IMR-90 (cell line): ENCODE results near the gene BRMS1. TPM values are rescaled to one million over a fixed set of nuclear protein-coding genes. Genes with fewer than 3 reads are reported as not detected.

Source experiments
- ATAC-seq: fragments of 200-7000 bp; cut with Tn5 transposase; 2 replicates; pipeline ENCODE4 v1.9.1; 2020; ENCODE audit warnings: low read depth, mild to moderate bottlenecking, moderate library complexity
- BruUV-seq: library from RNA; stranded (reverse); fragments of 400-500 nt; replicated peaks from 2 replicates; lab custom pipeline; 2021; lab: Mats Ljungman, UMichigan
- CTCF ChIA-PET: fragments of 300-600 bp; formaldehyde crosslinking; extraction: SDS; loops from one replicate; lab custom pipeline; 2021; ENCODE audit warnings: antibody characterized with exemption; lab: Yijun Ruan, JAX
- POLR2A ChIA-PET: fragments of 300-600 bp; sonication (Branson Sonifier 250); formaldehyde crosslinking; loops from one replicate; lab custom pipeline; 2022; ENCODE audit warnings: antibody characterized with exemption; ENCODE audit not compliant: unreplicated experiment; lab: Charles Lee
- DNase-seq: peaks from one replicate; pipeline ENCODE4 v3.0.0; 2013
- H2AFZ ChIP-seq: replicated peaks from 2 replicates; pipeline ENCODE3; 2013; ENCODE audit warnings: low read length, mild to moderate bottlenecking; ENCODE audit not compliant: poor library complexity
- H2AK5ac ChIP-seq: 2 replicates; pipeline ENCODE4 v1.6.1; 2013; ENCODE audit warnings: low read depth, low read length, inconsistent platforms
- H2AK9ac ChIP-seq: replicated peaks from 2 replicates; pipeline ENCODE3; 2013; ENCODE audit warnings: mild to moderate bottlenecking, low read depth, low read length, moderate library complexity; ENCODE audit not compliant: poor library complexity
- H2BK120ac ChIP-seq: 2 replicates; pipeline ENCODE4 v1.6.1; 2013; ENCODE audit warnings: low read depth, low read length, inconsistent platforms
- H2BK15ac ChIP-seq: 3 replicates; pipeline ENCODE4 v1.6.1; 2013; ENCODE audit warnings: low read depth, low read length, inconsistent platforms
- H2BK20ac ChIP-seq: 2 replicates; pipeline ENCODE4 v1.6.1; 2013; ENCODE audit warnings: low read depth, mild to moderate bottlenecking, inconsistent platforms, low read length, moderate library complexity
- H2BK5ac ChIP-seq: 2 replicates; pipeline ENCODE4 v1.6.1; 2013; ENCODE audit warnings: mild to moderate bottlenecking, low read depth, low read length, inconsistent platforms; ENCODE audit not compliant: poor library complexity, severe bottlenecking
- H3K14ac ChIP-seq: replicated peaks from 2 replicates; pipeline ENCODE4 v1.6.1; 2013; ENCODE audit warnings: low read depth, low read length, inconsistent platforms
- H3K18ac ChIP-seq: 2 replicates; pipeline ENCODE4 v1.6.1; 2013; ENCODE audit warnings: low read depth, low read length, control low read depth
- H3K23ac ChIP-seq: 2 replicates; pipeline ENCODE4 v1.6.1; 2013; ENCODE audit warnings: low read depth, low read length, inconsistent platforms
- H3K27ac ChIP-seq: 2 replicates; pipeline ENCODE4 v1.5.1; 2013; ENCODE audit warnings: mild to moderate bottlenecking, control low read depth, low read length; ENCODE audit not compliant: insufficient read depth
- H3K27me3 ChIP-seq: 2 replicates; pipeline ENCODE4 v1.6.1; 2013; ENCODE audit warnings: low read length; ENCODE audit not compliant: control insufficient read depth, insufficient read depth
- H3K36me3 ChIP-seq: 2 replicates; pipeline ENCODE4 v1.6.1; 2013; ENCODE audit warnings: low read length, mixed read lengths; ENCODE audit not compliant: control insufficient read depth, insufficient read depth
- H3K4ac ChIP-seq: 2 replicates; pipeline ENCODE4 v1.6.1; 2013; ENCODE audit warnings: low read depth, low read length, inconsistent platforms
- H3K4me1 ChIP-seq: 2 replicates; pipeline ENCODE4 v1.6.1; 2013; ENCODE audit warnings: low read length, mixed read lengths; ENCODE audit not compliant: control insufficient read depth, insufficient read depth
- H3K4me2 ChIP-seq: 2 replicates; pipeline ENCODE4 v1.6.1; 2013; ENCODE audit warnings: low read depth, mild to moderate bottlenecking, control low read depth, low read length, moderate library complexity
- H3K4me3 ChIP-seq: 2 replicates; pipeline ENCODE4 v1.5.1; 2013; ENCODE audit warnings: low read depth, mild to moderate bottlenecking, control low read depth, low read length, moderate library complexity; ENCODE audit not compliant: insufficient read depth
- H3K56ac ChIP-seq: 2 replicates; pipeline ENCODE4 v1.6.1; 2013; ENCODE audit warnings: low read length, inconsistent platforms; ENCODE audit not compliant: insufficient read depth; ENCODE audit errors: extremely low read depth
- H3K79me1 ChIP-seq, 2 experiments: 2 replicates each; pipeline ENCODE4 v1.6.1; 2013; ENCODE audit warnings: low read length in 2 of 2, inconsistent platforms in 1 of 2, low read depth in 1 of 2
- H3K9ac ChIP-seq: 2 replicates; pipeline ENCODE4 v1.6.1; 2013; ENCODE audit warnings: low read depth, low read length, control low read depth
- H3K9me1 ChIP-seq: 2 replicates; pipeline ENCODE4 v1.6.1; 2013; ENCODE audit warnings: low read length, inconsistent platforms; ENCODE audit not compliant: insufficient read depth
- H3K9me3 ChIP-seq: 2 replicates; pipeline ENCODE4 v1.6.1; 2013; ENCODE audit warnings: low read length; ENCODE audit not compliant: control insufficient read depth, insufficient read depth
- H4K20me1 ChIP-seq: 2 replicates; pipeline ENCODE4 v1.6.1; 2013; ENCODE audit warnings: low read length, inconsistent platforms; ENCODE audit not compliant: insufficient read depth
- H4K5ac ChIP-seq: 2 replicates; pipeline ENCODE4 v1.6.1; 2013; ENCODE audit warnings: mild to moderate bottlenecking, low read depth, low read length, control low read depth
- H4K8ac ChIP-seq, 2 experiments: 2 replicates each; pipeline ENCODE4 v1.6.1; 2013; ENCODE audit warnings: low read depth in 2 of 2, low read length in 2 of 2, control low read depth in 1 of 2, inconsistent platforms in 1 of 2
- H4K91ac ChIP-seq: 2 replicates; pipeline ENCODE4 v1.6.1; 2013; ENCODE audit warnings: low read depth, low read length, inconsistent platforms; ENCODE audit not compliant: insufficient read depth
- CEBPB ChIP-seq: IDR thresholded peaks from 2 replicates; pipeline ENCODE4 v1.6.1; 2012; ENCODE audit warnings: low read depth, low read length, improper control_type of control experiment
- CHD1 ChIP-seq: IDR thresholded peaks from 2 replicates; pipeline ENCODE4 v1.6.1; 2012; ENCODE audit warnings: low read depth, low read length, improper control_type of control experiment
- CTCF ChIP-seq: conservative IDR thresholded peaks from 2 replicates; pipeline ENCODE4 v1.5.1; 2012; ENCODE audit warnings: mild to moderate bottlenecking, low read depth, low read length, improper control_type of control experiment
- ELK1 ChIP-seq: fragments of 150-350 bp; IDR thresholded peaks from 2 replicates; pipeline ENCODE4 v1.6.1; 2016; ENCODE audit warnings: low read depth, mild to moderate bottlenecking, low read length, moderate library complexity, borderline replicate concordance
- FOS ChIP-seq: fragments of 150-350 bp; IDR thresholded peaks from 2 replicates; pipeline ENCODE4 v1.6.1; 2016; ENCODE audit warnings: low read depth, low read length
- MAFK ChIP-seq: IDR thresholded peaks from 2 replicates; pipeline ENCODE4 v1.6.1; 2012; ENCODE audit warnings: low read depth, low read length, improper control_type of control experiment
- MAZ ChIP-seq: IDR thresholded peaks from 2 replicates; pipeline ENCODE4 v1.6.1; 2012; ENCODE audit warnings: low read depth, mild to moderate bottlenecking, low read length, improper control_type of control experiment, moderate library complexity, borderline replicate concordance
- MXI1 ChIP-seq: IDR thresholded peaks from 2 replicates; pipeline ENCODE4 v1.6.1; 2012; ENCODE audit warnings: low read depth, mild to moderate bottlenecking, low read length, moderate library complexity, borderline replicate concordance
- NFE2L2 ChIP-seq: fragments of 150-350 bp; IDR thresholded peaks from 2 replicates; pipeline ENCODE4 v1.6.1; 2016; ENCODE audit warnings: low read depth, mild to moderate bottlenecking, low read length
- POLR2A ChIP-seq: IDR thresholded peaks from 2 replicates; pipeline ENCODE4 v1.6.1; 2012; ENCODE audit warnings: mild to moderate bottlenecking, low read depth, low read length
- RAD21 ChIP-seq: IDR thresholded peaks from 2 replicates; pipeline ENCODE4 v1.6.1; 2012; ENCODE audit warnings: low read length, improper control_type of control experiment
- RCOR1 ChIP-seq: IDR thresholded peaks from 2 replicates; pipeline ENCODE4 v1.6.1; 2012; ENCODE audit warnings: mild to moderate bottlenecking, low read length, improper control_type of control experiment; ENCODE audit not compliant: insufficient replicate concordance
- RFX5 ChIP-seq: IDR thresholded peaks from 2 replicates; pipeline ENCODE4 v1.8.0; 2012; ENCODE audit warnings: low read depth, mild to moderate bottlenecking, low read length, moderate library complexity
- SMC3 ChIP-seq: fragments of 150-350 bp; IDR thresholded peaks from 2 replicates; pipeline ENCODE4 v1.6.1; 2016; ENCODE audit warnings: low read depth, mild to moderate bottlenecking, antibody characterized with exemption, low read length, moderate library complexity
- USF2 ChIP-seq: fragments of 150-350 bp; IDR thresholded peaks from 2 replicates; pipeline ENCODE4 v1.6.1; 2017; ENCODE audit warnings: mild to moderate bottlenecking, antibody characterized with exemption, low read length, low read depth
- WGBS, 2 experiments: methylation state at CpG; one replicate each; pipeline versions ENCODE4 v1.1.5 to v1.1.7; 2013; ENCODE audit warnings: missing lambda C conversion rate in 2 of 2; ENCODE audit not compliant: insufficient read length in 1 of 2; ENCODE audit errors: extremely low coverage in 2 of 2; 5-methylcytosine and 5-hydroxymethylcytosine counted together
- dilution Hi-C: fragments of 300-500 bp; cut with HindIII; formaldehyde crosslinking; loops from one replicate; pipeline ENCODE4 v1.14.3; 2018; ENCODE audit warnings: low sequenced_read_pairs; ENCODE audit not compliant: unreplicated experiment
- in situ Hi-C: fragments of 300-500 bp; cut with MboI; formaldehyde crosslinking; loops from 3 replicates; pipeline ENCODE4 v1.14.3; 2019; ENCODE audit warnings: low sequenced_read_pairs, inconsistent platforms, mixed read lengths
- intact Hi-C: fragments of 100-400 bp; cut with micrococcal nuclease; formaldehyde crosslinking; loops from 2 replicates; pipeline ENCODE4 v1.10.0; 2022
- polyA plus RNA-seq, 3 experiments: library from polyadenylated mRNA; depleted of rRNA; stranded (reverse); fragments of >200 nt; gene quantifications; 2 replicates each; pipeline ENCODE4 v1.2.3, GENCODE V29; 2012; ENCODE audit warnings: low replicate concordance in 1 of 3
- total RNA-seq: library from RNA; depleted of rRNA; stranded (reverse); fragments of >200 nt; gene quantifications from 2 replicates; pipeline ENCODE4 v1.2.3, GENCODE V29; 2012

The BRMS1 gene
- total and polyA plus RNA-seq, 2 of the 4 experiments (the other 2 are of a cell fraction) = 48.3 to 57.9 TPM

GRCh38 chr11:66330931-66331330, 14.0 kb downstream of the BRMS1 start:
- in situ Hi-C loops = no loop called here
- no peak overlapping the region for H2BK5ac ChIP-seq
- H2BK20ac ChIP-seq = no peak overlapping the region
- no peak overlapping the region for H4K8ac ChIP-seq
- BruUV-seq = no TSS peak
- H2BK15ac ChIP-seq = no peak overlapping the region
- no peak overlapping the region for H3K4ac ChIP-seq
- ATAC-seq = no peak
- peaks cover 12% of the 10 kb centered on the region for H3K9me1 ChIP-seq
- peak overlapping the region; percentile 43 for H2AK9ac ChIP-seq
- no peak overlapping the region for H3K9ac ChIP-seq
- no peak for DNase-seq
- no peak overlapping the region for H2BK120ac ChIP-seq
- peaks cover 18% of the 10 kb centered on the region for H3K36me3 ChIP-seq
- peaks cover 34% of the 10 kb centered on the region for H3K4me1 ChIP-seq
- H3K4me3 ChIP-seq = no peak overlapping the region
- peaks cover 5 to 59% of the 10 kb centered on the region in 2 experiments for H3K79me1 ChIP-seq
- dilution Hi-C loops = no loop called here
- no peak overlapping the region for H3K18ac ChIP-seq
- POLR2A ChIA-PET = no interaction called here
- no peak for TF ChIP-seq SMC3
- no peak for TF ChIP-seq USF2
- TF ChIP-seq FOS = no peak
- no peak for TF ChIP-seq MAFK
- TF ChIP-seq CTCF = no peak
- TF ChIP-seq ELK1 = no peak
- no peak for TF ChIP-seq MAZ
- no peak for TF ChIP-seq RAD21
- TF ChIP-seq POLR2A = no peak
- no peak for TF ChIP-seq CEBPB
- TF ChIP-seq CHD1 = no peak
- no peak for TF ChIP-seq MXI1
- no peak for TF ChIP-seq NFE2L2
- no peak for TF ChIP-seq RCOR1
- TF ChIP-seq RFX5 = no peak
- no peaks in the 10 kb centered on the region for H3K27me3 ChIP-seq
- no peaks in the 10 kb centered on the region for H3K9me3 ChIP-seq
- no peak overlapping the region for H3K4me2 ChIP-seq
- 51% methylated on average over 6 of the region's 10 CpGs; no CpG with 5 or more reads in 1 of the 2 experiments for WGBS, 2 experiments
- no peak overlapping the region for H3K23ac ChIP-seq
- H3K27ac ChIP-seq = no peak overlapping the region
- intact Hi-C loops = no loop called here
- no peak overlapping the region for H3K14ac ChIP-seq
- no peak overlapping the region for H2AK5ac ChIP-seq
- CTCF ChIA-PET = no interaction called here
- no peak overlapping the region for H4K5ac ChIP-seq
- peaks cover 5% of the 10 kb centered on the region; the same call in 1 of the 2 replicates for H4K20me1 ChIP-seq
- no peak overlapping the region for H3K56ac ChIP-seq
- peak overlapping the region; percentile 24 for H2AFZ ChIP-seq
- H4K91ac ChIP-seq = no peak overlapping the region
